ENCODE measurements around the gene ATF3.

Gene ATF3

DNA sequence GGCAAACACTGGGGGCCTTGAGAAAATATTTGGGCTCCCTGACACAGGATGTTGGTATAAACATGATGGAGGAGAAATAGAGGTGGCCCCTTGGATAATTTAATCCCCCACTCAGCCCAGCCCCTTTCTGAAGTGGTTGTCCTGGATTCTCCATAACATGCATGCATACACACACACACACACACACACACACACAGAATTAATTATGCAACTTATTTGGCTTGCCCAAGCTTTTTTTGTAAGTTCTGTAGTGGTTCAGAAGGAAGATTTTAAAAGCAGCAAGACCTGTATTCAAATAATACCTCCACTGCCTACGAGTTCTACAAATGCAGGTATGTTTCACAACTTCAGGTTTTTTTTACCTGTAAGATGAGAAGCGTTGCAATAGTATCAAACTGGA is 15.0 kb downstream of the ATF3 start:
- no peak for DNase-seq (ENCODE audit: low read depth, low spot score)
- in situ Hi-C loops (cut with HindIII; ENCODE audit: low sequenced_read_pairs): no loop called here
- TF ChIP-seq, protein P1, sequence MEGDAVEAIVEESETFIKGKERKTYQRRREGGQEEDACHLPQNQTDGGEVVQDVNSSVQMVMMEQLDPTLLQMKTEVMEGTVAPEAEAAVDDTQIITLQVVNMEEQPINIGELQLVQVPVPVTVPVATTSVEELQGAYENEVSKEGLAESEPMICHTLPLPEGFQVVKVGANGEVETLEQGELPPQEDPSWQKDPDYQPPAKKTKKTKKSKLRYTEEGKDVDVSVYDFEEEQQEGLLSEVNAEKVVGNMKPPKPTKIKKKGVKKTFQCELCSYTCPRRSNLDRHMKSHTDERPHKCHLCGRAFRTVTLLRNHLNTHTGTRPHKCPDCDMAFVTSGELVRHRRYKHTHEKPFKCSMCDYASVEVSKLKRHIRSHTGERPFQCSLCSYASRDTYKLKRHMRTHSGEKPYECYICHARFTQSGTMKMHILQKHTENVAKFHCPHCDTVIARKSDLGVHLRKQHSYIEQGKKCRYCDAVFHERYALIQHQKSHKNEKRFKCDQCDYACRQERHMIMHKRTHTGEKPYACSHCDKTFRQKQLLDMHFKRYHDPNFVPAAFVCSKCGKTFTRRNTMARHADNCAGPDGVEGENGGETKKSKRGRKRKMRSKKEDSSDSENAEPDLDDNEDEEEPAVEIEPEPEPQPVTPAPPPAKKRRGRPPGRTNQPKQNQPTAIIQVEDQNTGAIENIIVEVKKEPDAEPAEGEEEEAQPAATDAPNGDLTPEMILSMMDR (IDR thresholded peaks at IDR 0.05; ENCODE audit: low read depth, low read length): no peak
- no peak overlapping the region for H3K4me3 ChIP-seq (ENCODE audit: low read depth, low read length)

DNA sequence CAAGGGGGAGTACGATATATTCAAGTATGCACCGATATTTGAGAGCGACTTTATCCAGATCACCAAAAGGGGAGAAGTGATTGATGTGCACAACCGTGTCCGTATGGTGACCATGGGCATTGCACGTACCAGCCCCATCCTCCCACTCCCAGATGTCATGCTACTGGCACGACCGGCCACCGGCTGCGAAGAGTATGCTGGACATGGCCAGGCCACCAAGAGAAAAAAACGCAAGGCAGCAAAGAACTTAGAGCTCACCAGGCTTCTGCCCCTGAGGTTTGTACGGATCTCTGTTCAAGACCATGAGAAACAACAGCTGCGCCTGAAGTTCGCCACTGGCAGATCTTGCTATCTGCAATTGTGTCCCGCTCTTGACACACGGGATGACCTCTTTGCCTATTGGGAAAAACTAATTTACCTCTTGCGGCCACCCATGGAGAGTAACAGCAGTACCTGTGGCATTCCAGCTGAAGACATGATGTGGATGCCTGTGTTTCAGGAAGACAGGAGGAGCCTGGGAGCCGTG is 16.5 kb downstream of the ATF3 start:
- TF ChIP-seq, protein P1 (IDR thresholded peaks at IDR 0.05; ENCODE audit: low read depth, low read length): no peak
- in situ Hi-C loops (cut with HindIII; ENCODE audit: low sequenced_read_pairs): no loop called here

DNA sequence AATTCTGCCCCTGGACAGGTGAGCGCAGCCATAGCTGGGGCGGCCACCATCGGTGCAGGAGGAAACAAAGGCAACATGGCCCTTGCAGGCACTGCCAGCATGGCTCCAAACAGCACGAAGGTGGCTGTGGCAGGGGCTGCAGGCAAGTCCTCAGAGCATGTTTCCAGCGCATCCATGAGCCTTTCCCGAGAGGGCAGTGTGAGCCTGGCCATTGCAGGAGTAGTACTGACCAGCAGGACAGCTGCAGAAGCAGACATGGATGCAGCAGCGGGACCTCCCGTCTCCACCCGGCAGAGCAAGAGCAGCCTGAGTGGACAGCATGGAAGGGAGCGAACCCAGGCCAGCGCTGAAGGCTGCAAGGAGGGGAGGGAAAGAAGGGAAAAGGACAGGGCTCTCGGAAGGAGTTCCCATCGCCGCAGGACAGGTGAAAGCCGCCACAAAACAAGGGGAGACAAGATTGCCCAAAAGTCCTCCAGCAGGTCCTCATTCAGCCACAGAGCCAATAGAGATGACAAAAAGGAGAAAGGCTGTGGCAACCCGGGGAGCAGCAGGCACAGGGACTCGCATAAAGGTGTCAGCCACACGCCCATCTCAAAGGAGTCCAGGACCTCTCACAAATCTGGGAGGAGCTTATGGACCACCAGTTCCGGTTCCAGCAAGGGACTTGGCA is 17.4 kb downstream of the ATF3 start:
- no peak for DNase-seq (ENCODE audit: low read depth, low spot score)
- no peak overlapping the region for H3K4me3 ChIP-seq (ENCODE audit: low read depth, low read length)
- TF ChIP-seq, protein P1 (IDR thresholded peaks at IDR 0.05; ENCODE audit: low read depth, low read length): no peak
- in situ Hi-C loops (cut with HindIII; ENCODE audit: low sequenced_read_pairs): no loop called here

More for the DNA sequence above, 16.5 kb downstream of the ATF3 start:
- no peak overlapping the region for H3K4me3 ChIP-seq (ENCODE audit: low read depth, low read length)
- DNase-seq (ENCODE audit: low read depth, low spot score): no peak

DNA sequence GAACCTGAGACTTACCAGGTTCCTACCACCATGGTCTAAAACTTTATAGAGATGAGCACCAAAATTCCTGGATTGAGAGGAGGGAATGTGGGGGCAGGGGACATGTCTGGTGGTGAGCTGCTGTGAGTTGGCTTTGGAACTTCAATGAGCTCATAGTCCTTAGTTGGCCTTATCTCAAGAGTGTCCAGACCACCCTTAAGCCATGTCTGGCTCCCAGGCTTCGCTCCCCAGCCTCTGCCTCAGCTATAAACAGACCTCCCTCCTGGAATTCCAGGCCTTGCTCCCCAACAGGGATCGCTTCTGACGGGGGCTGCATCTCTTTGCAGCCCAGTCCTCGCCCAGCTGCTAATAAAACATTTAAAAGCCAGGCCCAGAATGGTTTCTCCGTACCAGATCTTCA is 19.5 kb downstream of the ATF3 start:
- no peak overlapping the region for H3K4me3 ChIP-seq (ENCODE audit: low read depth, low read length)
- in situ Hi-C loops (cut with HindIII; ENCODE audit: low sequenced_read_pairs): no loop called here
- TF ChIP-seq, protein P1 (IDR thresholded peaks at IDR 0.05; ENCODE audit: low read depth, low read length): no peak
- no peak for DNase-seq (ENCODE audit: low read depth, low spot score)

DNA sequence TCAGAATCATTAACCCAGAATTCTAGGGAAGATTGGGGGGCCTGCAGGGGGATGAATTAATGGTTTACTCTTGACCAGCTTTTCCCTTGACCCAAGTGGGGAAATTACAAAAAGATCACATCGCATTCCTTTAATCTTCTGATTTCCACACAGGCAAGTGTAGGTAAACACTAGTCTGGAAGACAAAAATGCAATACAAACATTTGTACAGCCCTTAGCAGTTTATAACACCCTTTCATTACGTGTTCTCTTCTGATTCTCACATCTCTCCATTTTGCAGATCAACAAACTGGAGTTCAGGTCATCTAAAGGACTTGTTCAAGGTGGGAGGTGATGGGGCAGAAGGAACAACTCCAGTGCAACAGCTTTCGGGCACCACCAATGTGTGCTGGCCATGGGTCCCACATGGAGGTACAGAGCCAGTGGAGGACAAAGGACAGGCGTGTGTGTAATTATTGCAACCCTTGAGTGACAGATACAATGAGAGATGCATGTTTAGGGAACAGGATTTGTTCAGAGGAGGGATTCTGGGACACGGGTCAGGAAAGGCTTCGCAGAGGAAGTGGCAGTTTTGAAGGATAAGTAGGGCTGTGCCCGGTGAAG is 20.4 kb downstream of the ATF3 start:
- TF ChIP-seq, protein P1 (IDR thresholded peaks at IDR 0.05; ENCODE audit: low read depth, low read length): no peak
- no peak for DNase-seq (ENCODE audit: low read depth, low spot score)
- in situ Hi-C loops (cut with HindIII; ENCODE audit: low sequenced_read_pairs): no loop called here
- no peak overlapping the region for H3K4me3 ChIP-seq (ENCODE audit: low read depth, low read length)

DNA sequence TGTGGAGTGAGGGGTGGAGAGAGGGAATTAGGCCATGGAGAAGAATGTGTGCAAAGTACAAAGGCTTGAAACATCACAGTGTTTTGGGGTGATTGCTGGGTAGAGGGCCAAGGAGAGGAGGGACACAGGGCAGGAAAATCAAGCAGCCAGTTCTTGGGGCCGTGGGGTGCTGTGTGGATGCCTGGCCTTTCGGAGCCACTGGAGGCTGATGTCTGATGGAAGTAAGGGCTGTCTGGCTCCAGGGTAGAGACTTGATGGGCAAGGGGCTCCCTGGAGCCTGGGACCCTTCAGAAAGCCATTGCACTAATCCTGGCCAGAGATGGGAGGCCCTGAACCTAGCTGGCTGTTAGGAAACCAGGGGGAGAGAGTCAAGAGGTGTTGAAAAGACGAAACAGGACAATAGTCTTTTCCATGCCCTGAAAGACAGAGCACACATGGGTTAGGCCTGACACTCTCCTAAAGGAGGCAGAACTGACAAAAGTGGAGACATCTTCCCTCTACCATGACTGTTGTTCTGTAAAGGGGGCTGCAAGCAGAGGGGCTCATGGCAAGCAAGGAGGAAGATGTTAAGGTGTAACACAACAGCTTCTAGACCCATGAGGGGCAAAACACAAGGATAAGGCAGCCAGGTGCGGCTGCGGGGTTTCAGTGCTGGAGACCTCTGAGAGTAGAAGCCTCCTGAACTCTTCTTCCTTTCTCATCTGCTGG is 21.0 kb downstream of the ATF3 start:
- H3K4me3 ChIP-seq (ENCODE audit: low read depth, low read length): no peak overlapping the region
- TF ChIP-seq, protein P1 (IDR thresholded peaks at IDR 0.05; ENCODE audit: low read depth, low read length): no peak
- in situ Hi-C loops (cut with HindIII; ENCODE audit: low sequenced_read_pairs): no loop called here
- DNase-seq (ENCODE audit: low read depth, low spot score): no peak
